H1 (cell line): ENCODE measurements around the gene KRTAP9-7. TPM values are rescaled to one million over a fixed set of nuclear protein-coding genes. Genes with fewer than 3 reads are reported as not detected.

ENCODE experiments used
- CTCF ChIA-PET: fragments of 300-600 bp; sonication (Branson Sonifier 250); formaldehyde crosslinking; loops from one replicate; lab custom pipeline; 2021; ENCODE audit not compliant: partially characterized antibody; lab: Charles Lee
- POLR2A ChIA-PET: fragments of 300-600 bp; sonication (Branson Sonifier 250); formaldehyde crosslinking; loops from one replicate; lab custom pipeline; 2021; ENCODE audit warnings: inconsistent platforms; ENCODE audit not compliant: partially characterized antibody; lab: Charles Lee
- DNase-seq, 2 experiments: peaks; one replicate each; pipeline versions ENCODE4 v3.0.0 to v3.0.0-alpha.2; 2010 to 2022; ENCODE audit warnings: low spot score in 2 of 2, low read depth in 1 of 2, mixed read lengths in 1 of 2
- FAIRE-seq: peaks from 2 replicates; lab custom pipeline; 2011; peaks lifted over from hg19 to GRCh38; lab: Jason Lieb, UNC
- H2AFZ ChIP-seq: 2 replicates; pipeline ENCODE4 v1.8.1; 2012; ENCODE audit warnings: low read length, inconsistent platforms
- H2AK5ac ChIP-seq: 2 replicates; pipeline ENCODE4 v1.6.1; 2013; ENCODE audit warnings: low read depth, low read length
- H2BK120ac ChIP-seq: replicated peaks from 2 replicates; pipeline ENCODE3; 2013; ENCODE audit warnings: low read depth, low read length, inconsistent platforms
- H2BK12ac ChIP-seq: 2 replicates; pipeline ENCODE4 v1.6.1; 2013; ENCODE audit warnings: low read depth, low read length
- H2BK15ac ChIP-seq: 2 replicates; pipeline ENCODE4 v1.6.1; 2013; ENCODE audit warnings: low read length
- H2BK20ac ChIP-seq: 2 replicates; pipeline ENCODE4 v1.6.1; 2013; ENCODE audit warnings: low read length
- H2BK5ac ChIP-seq: 2 replicates; pipeline ENCODE4 v1.6.1; 2013; ENCODE audit warnings: low read depth, low read length
- H3K14ac ChIP-seq: 2 replicates; pipeline ENCODE4 v1.6.1; 2013; ENCODE audit warnings: inconsistent platforms; ENCODE audit not compliant: insufficient read length
- H3K18ac ChIP-seq: 2 replicates; pipeline ENCODE4 v1.6.1; 2013; ENCODE audit warnings: low read length; ENCODE audit errors: extremely low read depth
- H3K23ac ChIP-seq: 2 replicates; pipeline ENCODE4 v1.6.1; 2013; ENCODE audit warnings: inconsistent platforms; ENCODE audit not compliant: insufficient read length
- H3K23me2 ChIP-seq: 2 replicates; pipeline ENCODE4 v1.6.1; 2013; ENCODE audit warnings: low read depth, low read length
- H3K27ac ChIP-seq: 2 replicates; pipeline ENCODE4 v1.6.1; 2011; ENCODE audit warnings: low read depth, low read length, inconsistent platforms
- H3K27me3 ChIP-seq, 4 experiments: replicated peaks in 1 of 4; 1 replicate in 1 of 4; 2 replicates in 3 of 4; pipeline versions ENCODE4 v1.6.1 to v1.8.1; 2011 to 2013; ENCODE audit warnings: low read length in 3 of 4, mild to moderate bottlenecking in 3 of 4, inconsistent platforms in 2 of 4, mixed read lengths in 2 of 4, moderate library complexity in 1 of 4; ENCODE audit not compliant: control insufficient read depth in 3 of 4, insufficient read depth in 3 of 4; ENCODE audit errors: extremely low read depth in 1 of 4
- H3K36me3 ChIP-seq, 4 experiments: 2 replicates each; pipeline versions ENCODE4 v1.6.1 to v1.8.1; 2011 to 2013; ENCODE audit warnings: mild to moderate bottlenecking in 4 of 4, low read length in 3 of 4, moderate library complexity in 2 of 4, control low read depth in 1 of 4, inconsistent platforms in 1 of 4; ENCODE audit not compliant: insufficient read depth in 4 of 4, control insufficient read depth in 2 of 4
- H3K4ac ChIP-seq: replicated peaks from 2 replicates; pipeline ENCODE3; 2013; ENCODE audit warnings: low read length, low read depth, mixed read lengths, inconsistent platforms; ENCODE audit not compliant: insufficient read length
- H3K4me1 ChIP-seq, 4 experiments: replicated peaks in 1 of 4; 1 replicate in 1 of 4; 2 replicates in 3 of 4; pipeline versions ENCODE4 v1.6.1 to v1.8.1; 2011 to 2013; ENCODE audit warnings: low read length in 3 of 4, inconsistent platforms in 2 of 4, mixed read lengths in 1 of 4; ENCODE audit not compliant: insufficient read depth in 4 of 4, control insufficient read depth in 3 of 4
- H3K4me2 ChIP-seq, 2 experiments: 2 replicates each; pipeline versions ENCODE4 v1.6.1 to v1.8.1; 2011 to 2013; ENCODE audit warnings: low read depth in 2 of 2, low read length in 2 of 2, control low read depth in 1 of 2, inconsistent platforms in 1 of 2, mild to moderate bottlenecking in 1 of 2; ENCODE audit not compliant: insufficient read depth in 1 of 2
- H3K4me3 ChIP-seq, 4 experiments: fragments of 200-600, 300-600 bp in 1 of 4; sonication (generic), shearing (Covaris generic), sonication (Bioruptor Twin) in 1 of 4; 2 replicates each; pipeline versions ENCODE4 v1.5.1 to v1.8.1; 2011 to 2016; ENCODE audit warnings: low read length in 4 of 4, low read depth in 3 of 4, control low read depth in 2 of 4, inconsistent platforms in 2 of 4, mild to moderate bottlenecking in 2 of 4, mixed read lengths in 1 of 4, moderate library complexity in 1 of 4; ENCODE audit not compliant: insufficient read depth in 2 of 4; ENCODE audit errors: extremely low read depth in 1 of 4
- H3K56ac ChIP-seq: replicated peaks from 2 replicates; pipeline ENCODE3; 2013; ENCODE audit warnings: low read depth, mild to moderate bottlenecking, mixed read lengths, low read length, inconsistent platforms; ENCODE audit not compliant: insufficient read length
- H3K79me1 ChIP-seq: 2 replicates; pipeline ENCODE4 v1.6.1; 2013; ENCODE audit warnings: low read depth, low read length, control low read depth
- H3K79me2 ChIP-seq, 2 experiments: 2 replicates each; pipeline versions ENCODE4 v1.6.1 to v1.8.1; 2012 to 2013; ENCODE audit warnings: low read length in 2 of 2, mild to moderate bottlenecking in 2 of 2, inconsistent platforms in 1 of 2; ENCODE audit not compliant: insufficient read depth in 2 of 2, control insufficient read depth in 1 of 2
- H3K9ac ChIP-seq, 4 experiments: replicated peaks in 1 of 4; 1 replicate in 1 of 4; 2 replicates in 3 of 4; pipeline versions ENCODE4 v1.6.1 to v1.8.1; 2011 to 2013; ENCODE audit warnings: low read depth in 3 of 4, low read length in 3 of 4, control low read depth in 2 of 4, mild to moderate bottlenecking in 2 of 4, moderate library complexity in 2 of 4, inconsistent platforms in 1 of 4; ENCODE audit errors: extremely low read depth in 1 of 4
- H3K9me3 ChIP-seq, 2 experiments: 2 replicates each; pipeline versions ENCODE4 v1.6.1 to v1.8.1; 2012 to 2013; ENCODE audit warnings: mild to moderate bottlenecking in 2 of 2, moderate library complexity in 2 of 2, control low read depth in 1 of 2, inconsistent platforms in 1 of 2, low read depth in 1 of 2, low read length in 1 of 2, mixed read lengths in 1 of 2; ENCODE audit not compliant: insufficient read depth in 2 of 2
- H4K20me1 ChIP-seq, 2 experiments: replicated peaks in 1 of 2; 2 replicates each; pipeline versions ENCODE3 to v1.8.1; 2011 to 2013; ENCODE audit warnings: inconsistent platforms in 2 of 2, low read length in 2 of 2, mild to moderate bottlenecking in 1 of 2; ENCODE audit not compliant: insufficient read depth in 2 of 2, control insufficient read depth in 1 of 2
- H4K5ac ChIP-seq: 2 replicates; pipeline ENCODE4 v1.6.1; 2013; ENCODE audit warnings: low read length, low read depth, mixed read lengths, inconsistent platforms; ENCODE audit not compliant: insufficient read length
- H4K8ac ChIP-seq: 2 replicates; pipeline ENCODE4 v1.8.0; 2013; ENCODE audit warnings: mild to moderate bottlenecking, moderate library complexity, low read length, inconsistent platforms; ENCODE audit not compliant: insufficient read depth; ENCODE audit errors: extremely low read depth
- H4K91ac ChIP-seq: replicated peaks from 2 replicates; pipeline ENCODE3; 2013; ENCODE audit warnings: low read length, mixed read lengths, inconsistent platforms; ENCODE audit not compliant: insufficient read length
- RXRA ChIP-seq: IDR thresholded peaks from 2 replicates; pipeline ENCODE4 v1.6.1; 2011; ENCODE audit warnings: low read depth, mild to moderate bottlenecking, low read length, moderate library complexity; ENCODE audit not compliant: insufficient read depth
- ZNF274 ChIP-seq: IDR thresholded peaks from 2 replicates; pipeline ENCODE4 v1.7.0; 2012; ENCODE audit warnings: low read length, borderline replicate concordance; ENCODE audit errors: extremely low read depth
- WGBS, 2 experiments: shearing (Covaris generic) in 1 of 2; methylation state at CpG; one replicate each; pipeline versions ENCODE4 v1.1.6 to v1.1.7; 2013 to 2015; ENCODE audit warnings: low lambda C conversion rate in 2 of 2, mixed read lengths in 2 of 2, inconsistent platforms in 1 of 2, low coverage in 1 of 2, missing lambda C conversion rate in 1 of 2; ENCODE audit not compliant: insufficient replicate concordance in 2 of 2, insufficient coverage in 1 of 2, insufficient read length in 1 of 2; ENCODE audit errors: extremely low coverage in 1 of 2, missing lambda C conversion rate in 1 of 2; 5-methylcytosine and 5-hydroxymethylcytosine counted together
- polyA plus RNA-seq, 7 experiments: library from polyadenylated mRNA; depleted of rRNA in 3 of 7; stranded (reverse) in 5 of 7; unstranded in 2 of 7; fragments of >200 nt in 5 of 7; fragments of 200-250 nt in 2 of 7; gene quantifications; 1 replicate in 5 of 7; 2 replicates in 1 of 7; 4 replicates in 1 of 7; pipeline versions ENCODE4 v1.2.1 to v1.2.3, GENCODE V29; 2011 to 2013; ENCODE audit warnings: missing spikeins in 2 of 7, mixed read lengths in 2 of 7
- total RNA-seq: library from RNA; stranded (reverse); fragmentation: NEBNext Ultra II Directional; extraction: Animal tissue kit (Norgen Biotek cat#: 25700); gene quantifications from 2 replicates; pipeline ENCODE4 v1.2.1, GENCODE V29; 2021

KRTAP9-7 gene
- total and polyA plus RNA-seq, 2 of the 8 experiments (the other 6 are each of a cell fraction or from before 2014, with no cell fraction given), result not detected

DNA sequence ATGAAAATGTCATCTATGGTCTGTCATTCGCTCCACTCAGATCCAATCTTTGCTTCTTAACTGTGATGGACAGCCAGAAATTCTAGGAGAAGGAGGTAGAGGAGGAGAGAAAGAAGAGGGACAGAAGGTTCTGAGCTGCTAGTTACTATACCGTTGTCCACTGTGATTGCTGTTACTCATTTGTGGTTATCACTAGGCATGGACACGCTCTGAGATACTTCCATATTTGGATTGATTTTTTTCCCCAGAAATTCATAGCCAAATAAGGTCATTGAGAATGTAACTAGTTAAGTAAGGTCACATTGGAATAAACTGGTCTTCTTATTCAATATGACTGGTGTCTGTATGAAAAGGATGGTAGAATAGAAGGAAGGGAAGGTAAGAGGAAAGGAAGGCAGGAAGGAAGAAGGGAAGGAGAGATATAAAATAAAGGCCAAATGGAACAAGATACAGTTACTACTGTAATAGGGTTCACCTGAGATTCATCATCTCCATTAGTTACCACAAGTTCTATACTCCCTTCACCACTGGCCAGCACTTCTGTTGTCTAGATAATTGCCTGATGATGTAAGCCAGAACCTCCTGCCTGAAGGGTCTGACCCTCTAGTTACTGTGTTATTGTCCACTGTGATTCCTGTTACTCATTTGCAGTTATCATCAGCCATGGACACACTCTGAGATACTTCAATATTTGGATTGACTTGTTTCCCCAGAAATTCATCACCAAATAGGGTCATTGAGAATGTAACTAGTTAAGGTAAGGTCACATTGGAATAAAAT lies 2.9 kb downstream of the KRTAP9-7 start:
- no peak for FAIRE-seq
- H3K36me3 ChIP-seq, result no peaks in the 10 kb centered on the region
- H3K4me1 ChIP-seq, result no peaks in the 10 kb centered on the region
- H2BK15ac ChIP-seq, result no peak overlapping the region
- H3K4me3 ChIP-seq, result no peak overlapping the region
- H3K4me2 ChIP-seq, result no peak overlapping the region
- no peaks in the 10 kb centered on the region for H3K27me3 ChIP-seq
- no peak overlapping the region for H3K9ac ChIP-seq
- no peak overlapping the region for H4K91ac ChIP-seq
- no peaks in the 10 kb centered on the region for H3K79me2 ChIP-seq
- TF ChIP-seq RXRA, result no peak
- no peak for TF ChIP-seq ZNF274
- CTCF ChIA-PET, result no interaction called here
- no peaks in the 10 kb centered on the region for H3K79me1 ChIP-seq
- no peak overlapping the region for H3K27ac ChIP-seq
- H3K9me3 ChIP-seq, result no peaks in the 10 kb centered on the region
- WGBS, 2 experiments, result 93% methylated on average over 3 of the region's 3 CpGs; no CpG with 5 or more reads in 1 of the 2 experiments
- no peaks in the 10 kb centered on the region for H3K23me2 ChIP-seq
- no peak overlapping the region for H2BK12ac ChIP-seq
- H4K5ac ChIP-seq, result no peak overlapping the region
- no peak for DNase-seq
- no peak overlapping the region for H2BK5ac ChIP-seq
- no peak overlapping the region for H2AK5ac ChIP-seq
- H3K18ac ChIP-seq, result no peak overlapping the region
- no peak overlapping the region for H3K4ac ChIP-seq
- H2BK120ac ChIP-seq, result no peak overlapping the region
- no peak overlapping the region for H3K23ac ChIP-seq
- H3K56ac ChIP-seq, result no peak overlapping the region
- POLR2A ChIA-PET, result no interaction called here
- no peak overlapping the region for H4K8ac ChIP-seq
- no peak overlapping the region for H2BK20ac ChIP-seq
- no peaks in the 10 kb centered on the region for H4K20me1 ChIP-seq
- no peak overlapping the region for H2AFZ ChIP-seq
- H3K14ac ChIP-seq, result no peak overlapping the region
